Fibroblast of mammary gland (primary cell): ENCODE results near the gene SMG6.

Source experiments
- DNase-seq: peaks from one replicate; pipeline ENCODE4 v3.0.0-alpha.2; 2010; ENCODE audit warnings: low read depth
- H3K4me3 ChIP-seq: 2 replicates; pipeline ENCODE4 v1.5.1; 2011; ENCODE audit warnings: low read depth, mild to moderate bottlenecking, low read length, moderate library complexity; ENCODE audit not compliant: control insufficient read depth
- CTCF ChIP-seq: conservative IDR thresholded peaks from 2 replicates; pipeline ENCODE4 v1.5.1; 2011; ENCODE audit warnings: low read depth, low read length, inconsistent platforms; ENCODE audit not compliant: control insufficient read depth, insufficient read depth

SMG6 gene

GRCh38 chr17:2197271-2197670, 106.3 kb downstream of the SMG6 start:
- H3K4me3 ChIP-seq = no peak overlapping the region
- no peak for TF ChIP-seq CTCF
- no peak for DNase-seq

GRCh38 chr17:2195729-2196128, 107.9 kb downstream of the SMG6 start:
- DNase-seq = no peak
- no peak for TF ChIP-seq CTCF
- H3K4me3 ChIP-seq = no peak overlapping the region

- H3K4me3 ChIP-seq = no peak overlapping the region
- no peak for TF ChIP-seq CTCF
- no peak for DNase-seq
These were observed 108.7 kb downstream of the SMG6 start for GRCh38 chr17:2194889-2195335.

- no peak overlapping the region for H3K4me3 ChIP-seq
- no peak for TF ChIP-seq CTCF
- DNase-seq = peak; percentile 98
These were observed 111.1 kb downstream of the SMG6 start for GRCh38 chr17:2192367-2193057.

GRCh38 chr17:2191785-2192184, 111.8 kb downstream of the SMG6 start:
- no peak for DNase-seq
- TF ChIP-seq CTCF = no peak

GRCh38 chr17:2191227-2191626, 112.4 kb downstream of the SMG6 start:
- TF ChIP-seq CTCF = no peak
- DNase-seq = no peak
- H3K4me3 ChIP-seq = no peak overlapping the region

More at GRCh38 chr17:2191785-2192184, 111.8 kb downstream of the SMG6 start:
- no peak overlapping the region for H3K4me3 ChIP-seq
